Gastroesophageal sphincter (tissue), 4 donors: ENCODE measurements around the gene TEN1. TPM values are rescaled to one million over a fixed set of nuclear protein-coding genes. Genes with fewer than 3 reads are reported as not detected.

Experiments used
- ATAC-seq: fragments of 150-250 bp; one replicate; pipeline ENCODE4 v1.9.1; 2016; ENCODE audit warnings: mild to moderate bottlenecking, moderate library complexity
- H3K27ac ChIP-seq, 4 donors: fragments of 200-600 bp; sonication (generic) in 3 of 4; 1 replicate in 3 of 4; 2 replicates in 1 of 4; pipeline ENCODE4 v1.5.1; 2016 to 2019
- H3K27me3 ChIP-seq: fragments of 200-600 bp; sonication (generic); one replicate; pipeline ENCODE4 v1.5.1; 2019
- H3K36me3 ChIP-seq, 2 donors: fragments of 200-600 bp; sonication (generic); one replicate each; pipeline ENCODE4 v1.5.1; 2019; ENCODE audit warnings: control low read depth in 1 of 2
- H3K4me1 ChIP-seq, 3 donors: fragments of 200-600 bp; sonication (generic); 1 replicate in 2 of 3; 2 replicates in 1 of 3; pipeline ENCODE4 v1.5.1; 2016 to 2019; ENCODE audit warnings: control low read depth in 2 of 3
- H3K4me3 ChIP-seq, 2 donors: fragments of 200-600 bp; sonication (generic); one replicate each; pipeline ENCODE4 v1.5.1; 2019; ENCODE audit warnings: mild to moderate bottlenecking in 1 of 2, moderate library complexity in 1 of 2
- H3K9me3 ChIP-seq, 3 donors: fragments of 200-600 bp; sonication (generic); one replicate each; pipeline ENCODE4 v1.5.1; 2017 to 2019; ENCODE audit warnings: control low read depth in 2 of 3
- CTCF ChIP-seq, 4 experiments: fragments of 200-600 bp in 2 of 4; fragments of 450-650 bp in 2 of 4; sonication (generic) in 1 of 4; IDR thresholded peaks; one replicate each; pipeline ENCODE4 v1.5.1; 2017 to 2019; ENCODE audit warnings: antibody characterized with exemption in 4 of 4, mild to moderate bottlenecking in 2 of 4, moderate library complexity in 2 of 4
- EP300 ChIP-seq: sonication (generic); formaldehyde crosslinking; IDR thresholded peaks from one replicate; pipeline ENCODE4 v1.6.1; 2017; ENCODE audit warnings: antibody characterized with exemption, mild to moderate bottlenecking
- POLR2A ChIP-seq, 2 donors: fragments of 450-650 bp; IDR thresholded peaks; one replicate each; pipeline ENCODE4 v1.6.1; 2017; ENCODE audit warnings: antibody characterized with exemption in 2 of 2, mild to moderate bottlenecking in 2 of 2, moderate library complexity in 1 of 2
- POLR2AphosphoS5 ChIP-seq: sonication (generic); formaldehyde crosslinking; IDR thresholded peaks from one replicate; pipeline ENCODE4 v1.6.1; 2017; ENCODE audit warnings: antibody characterized with exemption
- WGBS, 2 donors: methylation state at CpG; one replicate each; pipeline ENCODE4 v1.1.5; 2018; ENCODE audit warnings: low coverage in 1 of 2; 5-methylcytosine and 5-hydroxymethylcytosine counted together
- total RNA-seq, 4 donors: library from RNA; depleted of rRNA; stranded (reverse); fragments of >200 nt; gene quantifications; one replicate each; pipeline ENCODE4 v1.1.0, GENCODE V29; 2016

Gene TEN1
- total RNA-seq, 4 donors from 2014 or later: 6.7 to 12.8 (median 7.9) TPM

- peak within 1 kb of the TSS in 3 of 4 donors; percentile 77 to 85 (median 79) for H3K27ac ChIP-seq
- H3K27me3 ChIP-seq: no peaks in the 10 kb centered on the region
- 0% methylated on average over 2 to 7 of the region's 63 CpGs for WGBS, 2 donors
- no peak for TF ChIP-seq EP300
- TF ChIP-seq CTCF (IDR thresholded peaks at IDR 0.05): peak in 2 of 4 experiments; percentile 15 to 35
- peak; percentile 82 for TF ChIP-seq POLR2AphosphoS5
- peak; percentile 79 to 84 for TF ChIP-seq POLR2A (IDR thresholded peaks at IDR 0.05)
- H3K4me3 ChIP-seq: peak within 1 kb of the TSS; percentile 61 to 78
- peaks cover 0 to 32% of the 10 kb centered on the region in 2 donors for H3K36me3 ChIP-seq
- peak; percentile 99 for ATAC-seq
- H3K9me3 ChIP-seq: no peaks in the 10 kb centered on the region
- peaks cover 0 to 20% (median 5%) of the 10 kb centered on the region in 3 donors for H3K4me1 ChIP-seq
These were observed 38.2 kb upstream of the TEN1 start, which contains the start of gene FBF1 for GRCh38 chr17:75940727-75941441. Gene FBF1, minus strand, starts transcription at chr17:75941042. Its CDS starts 2,893 bp downstream, at chr17:75938149.

GRCh38 chr17:75941442-75941819 lies 37.6 kb upstream of the TEN1 start:
- Histone ChIP-seq H3K4me1 (peaks cover 0 to 20% (median 5%) of the 10 kb centered on the region in 3 donors), H3K27me3 (no peaks in the 10 kb centered on the region), H3K36me3 (peaks cover 0 to 37% of the 10 kb centered on the region in 2 donors), H3K4me3 (peak overlapping the region in 1 of 2 donors; percentile 78), H3K27ac (peak overlapping the region in 3 of 4 donors; percentile 77 to 85 (median 79)), H3K9me3 (no peaks in the 10 kb centered on the region)
- no peak for TF ChIP-seq POLR2AphosphoS5
- no peak for TF ChIP-seq EP300
- TF ChIP-seq POLR2A (IDR thresholded peaks at IDR 0.05): no peak
- TF ChIP-seq CTCF (IDR thresholded peaks at IDR 0.05): no peak
- ATAC-seq: no peak
- 28 to 46% methylated on average over 2 to 5 of the region's 6 CpGs for WGBS, 2 donors

GRCh38 chr17:75942473-75942872 lies 36.6 kb upstream of the TEN1 start:
- H3K27ac ChIP-seq: no peak overlapping the region
- peaks cover 0 to 48% of the 10 kb centered on the region in 2 donors for H3K36me3 ChIP-seq
- H3K27me3 ChIP-seq: no peaks in the 10 kb centered on the region
- no peak for TF ChIP-seq POLR2AphosphoS5
- TF ChIP-seq EP300: no peak
- TF ChIP-seq POLR2A (IDR thresholded peaks at IDR 0.05): no peak
- no peak for TF ChIP-seq CTCF (IDR thresholded peaks at IDR 0.05)
- H3K9me3 ChIP-seq: no peaks in the 10 kb centered on the region
- peaks cover 0 to 20% (median 5%) of the 10 kb centered on the region in 3 donors for H3K4me1 ChIP-seq
- H3K4me3 ChIP-seq: no peak overlapping the region
- no peak for ATAC-seq
- WGBS, 2 donors: 81 to 91% methylated on average over 4 of the region's 4 CpGs

- Histone ChIP-seq H3K27me3 (no peaks in the 10 kb centered on the region), H3K27ac (no peak overlapping the region), H3K4me3 (no peak overlapping the region), H3K36me3 (peaks cover 0 to 58% of the 10 kb centered on the region in 2 donors), H3K9me3 (no peaks in the 10 kb centered on the region), H3K4me1 (peaks cover 0 to 20% (median 5%) of the 10 kb centered on the region in 3 donors)
- no peak for ATAC-seq
- 75% methylated on average over 1 of the region's 1 CpG for WGBS, 2 donors
- TF ChIP-seq CTCF (IDR thresholded peaks at IDR 0.05) (no peak), EP300 (no peak), POLR2AphosphoS5 (no peak), POLR2A (IDR thresholded peaks at IDR 0.05) (no peak)
These were observed 35.5 kb upstream of the TEN1 start for GRCh38 chr17:75943491-75943890.

- no peak overlapping the region for H3K27ac ChIP-seq
- H3K4me3 ChIP-seq: no peak overlapping the region
- TF ChIP-seq POLR2A (IDR thresholded peaks at IDR 0.05) (no peak), CTCF (IDR thresholded peaks at IDR 0.05) (no peak), POLR2AphosphoS5 (no peak), EP300 (no peak)
- 61 to 68% methylated on average over 2 of the region's 2 CpGs for WGBS, 2 donors
- H3K36me3 ChIP-seq: peaks cover 0 to 75% of the 10 kb centered on the region in 2 donors
- no peaks in the 10 kb centered on the region for H3K9me3 ChIP-seq
- no peak for ATAC-seq
- no peaks in the 10 kb centered on the region for H3K27me3 ChIP-seq
- peaks cover 0 to 14% (median 2%) of the 10 kb centered on the region in 3 donors for H3K4me1 ChIP-seq
These were observed 33.8 kb upstream of the TEN1 start for GRCh38 chr17:75945211-75945610.
